NCI-H1436 (cell line): Measurements from ENCODE around the gene MUSTN1.

Experiments
- DNase-seq: peaks from one replicate; lab custom pipeline; 2025; lab: John Stamatoyannopoulos, UW

MUSTN1 gene

GRCh38 chr3:52784931-52785590 is 49.8 kb downstream of the MUSTN1 start:
- DNase-seq = no peak

GRCh38 chr3:52784021-52784621 is 50.7 kb downstream of the MUSTN1 start:
- DNase-seq = no peak

- DNase-seq = no peak
These were observed 51.6 kb downstream of the MUSTN1 start for GRCh38 chr3:52783211-52783555.
